IPS DF 4.7 (cell line): ENCODE results near the gene FHOD3.

Experiments
- DNase-seq: peaks from one replicate; pipeline ENCODE4 v3.0.0-alpha.2; 2013; ENCODE audit warnings: low spot score; ENCODE audit errors: extremely low read depth

FHOD3 gene

GRCh38 chr18:36296650-36297416 is 680 bp upstream of the FHOD3 start:
- no peak for DNase-seq

- DNase-seq = no peak
Observed at GRCh38 chr18:36298126-36298741, 721 bp downstream of the FHOD3 start.

GRCh38 chr18:36299015-36299414 is 1.5 kb downstream of the FHOD3 start:
- DNase-seq = no peak

- DNase-seq = no peak
Observed at GRCh38 chr18:36300211-36300610, 2.7 kb downstream of the FHOD3 start.

GRCh38 chr18:36301884-36302283 is 4.4 kb downstream of the FHOD3 start:
- DNase-seq = no peak

- DNase-seq = no peak
Observed at GRCh38 chr18:36302676-36303075, 5.2 kb downstream of the FHOD3 start.

- no peak for DNase-seq
Observed at GRCh38 chr18:36303211-36303844, 5.8 kb downstream of the FHOD3 start.

GRCh38 chr18:36304723-36305122 is 7.2 kb downstream of the FHOD3 start:
- DNase-seq = no peak

- DNase-seq = no peak
Observed at GRCh38 chr18:36305375-36305774, 7.9 kb downstream of the FHOD3 start.

- DNase-seq = no peak
Observed at GRCh38 chr18:36307513-36307912, 10.0 kb downstream of the FHOD3 start.

- DNase-seq = no peak
Observed at GRCh38 chr18:36308711-36309435, 11.4 kb downstream of the FHOD3 start.

- no peak for DNase-seq
Observed at GRCh38 chr18:36309436-36310391, 12.2 kb downstream of the FHOD3 start.

- DNase-seq = no peak
Observed at GRCh38 chr18:36311026-36311570, 13.6 kb downstream of the FHOD3 start.

GRCh38 chr18:36312806-36313395 is 15.4 kb downstream of the FHOD3 start:
- DNase-seq = no peak

- no peak for DNase-seq
Observed at GRCh38 chr18:36314098-36314497, 16.6 kb downstream of the FHOD3 start.

GRCh38 chr18:36314754-36315153 is 17.2 kb downstream of the FHOD3 start:
- no peak for DNase-seq

GRCh38 chr18:36315736-36316135 is 18.2 kb downstream of the FHOD3 start:
- no peak for DNase-seq

- DNase-seq = no peak
Observed at GRCh38 chr18:36316246-36316645, 18.7 kb downstream of the FHOD3 start.

- no peak for DNase-seq
Observed at GRCh38 chr18:36321658-36322407, 24.3 kb downstream of the FHOD3 start.

- DNase-seq = no peak
Observed at GRCh38 chr18:36322408-36322728, 24.9 kb downstream of the FHOD3 start.
